Measurements from ENCODE around the gene C22orf23. TPM values are rescaled to one million over a fixed set of nuclear protein-coding genes. Genes with fewer than 3 reads are reported as not detected.

The C22orf23 gene
- polyA plus RNA-seq, 1 donor (not counting 4 experiments of a cell fraction or from before 2014, with no cell fraction given) = not detected

DNA sequence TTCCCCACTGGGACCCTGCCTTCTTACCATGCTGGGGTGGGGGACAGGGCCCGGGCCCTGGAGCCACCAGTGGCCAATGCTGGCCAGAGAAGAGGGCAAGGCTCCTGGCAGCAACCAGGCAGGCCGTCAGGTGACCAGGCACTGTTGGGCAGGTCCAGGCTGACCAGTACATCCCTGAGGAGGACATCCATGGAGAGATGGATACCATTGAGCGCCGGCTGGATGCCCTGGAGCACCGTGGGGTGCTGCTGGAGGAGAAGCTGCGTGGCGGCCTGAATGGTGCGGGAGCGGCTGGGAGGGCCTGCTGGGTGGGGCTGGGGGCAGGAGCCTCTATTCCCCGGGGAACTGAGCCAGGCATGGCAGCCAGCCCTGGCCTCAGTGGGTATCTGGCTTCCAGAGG lies 21.0 kb downstream of the C22orf23 start:
- Histone ChIP-seq H2AFZ (ENCODE audit: control insufficient read depth, low read length) (no peak overlapping the region), H3K36me3 (ENCODE audit: control insufficient read depth in 2 of 2, extremely low read depth in 1 of 2, insufficient read depth in 2 of 2, low read length in 2 of 2) (peaks cover 46 to 55% of the 10 kb centered on the region in 2 experiments), H3K79me2 (ENCODE audit: control insufficient read depth, insufficient read depth, low read length) (peaks cover 32% of the 10 kb centered on the region), H3K27ac (ENCODE audit: control insufficient read depth, insufficient read depth, low read length) (no peak overlapping the region), H3K9me1 (ENCODE audit: control insufficient read depth, extremely low read depth, insufficient read depth, low read length) (peaks cover 5% of the 10 kb centered on the region), H3K4me1 (ENCODE audit: control insufficient read depth, extremely low read depth, insufficient read depth, low read length) (peaks cover 21% of the 10 kb centered on the region), H3K4me3 (ENCODE audit: control insufficient read depth in 2 of 3, extremely low read depth in 1 of 3, insufficient read depth in 2 of 3, low read depth in 1 of 3, low read length in 3 of 3) (no peak overlapping the region), H3K4me2 (ENCODE audit: control insufficient read depth, extremely low read depth, insufficient read depth, low read depth, low read length) (no peak overlapping the region), H4K20me1 (ENCODE audit: control insufficient read depth, extremely low read depth, insufficient read depth, low read length) (peaks cover 39% of the 10 kb centered on the region), H3K9me3 (ENCODE audit: control insufficient read depth, low read depth, low read length) (no peaks in the 10 kb centered on the region), H3K9ac (ENCODE audit: control insufficient read depth, extremely low read depth, insufficient read depth, low read length) (no peak overlapping the region), H3K27me3 (ENCODE audit: control insufficient read depth, extremely low read depth, insufficient read depth, low read length) (no peaks in the 10 kb centered on the region)
- DNase-seq (ENCODE audit: low read depth, low spot score) = no peak
- FAIRE-seq = no peak
- TF ChIP-seq EZH2 (IDR thresholded peaks at IDR 0.05; ENCODE audit: low read length) = no peak
- TF ChIP-seq, protein P1, sequence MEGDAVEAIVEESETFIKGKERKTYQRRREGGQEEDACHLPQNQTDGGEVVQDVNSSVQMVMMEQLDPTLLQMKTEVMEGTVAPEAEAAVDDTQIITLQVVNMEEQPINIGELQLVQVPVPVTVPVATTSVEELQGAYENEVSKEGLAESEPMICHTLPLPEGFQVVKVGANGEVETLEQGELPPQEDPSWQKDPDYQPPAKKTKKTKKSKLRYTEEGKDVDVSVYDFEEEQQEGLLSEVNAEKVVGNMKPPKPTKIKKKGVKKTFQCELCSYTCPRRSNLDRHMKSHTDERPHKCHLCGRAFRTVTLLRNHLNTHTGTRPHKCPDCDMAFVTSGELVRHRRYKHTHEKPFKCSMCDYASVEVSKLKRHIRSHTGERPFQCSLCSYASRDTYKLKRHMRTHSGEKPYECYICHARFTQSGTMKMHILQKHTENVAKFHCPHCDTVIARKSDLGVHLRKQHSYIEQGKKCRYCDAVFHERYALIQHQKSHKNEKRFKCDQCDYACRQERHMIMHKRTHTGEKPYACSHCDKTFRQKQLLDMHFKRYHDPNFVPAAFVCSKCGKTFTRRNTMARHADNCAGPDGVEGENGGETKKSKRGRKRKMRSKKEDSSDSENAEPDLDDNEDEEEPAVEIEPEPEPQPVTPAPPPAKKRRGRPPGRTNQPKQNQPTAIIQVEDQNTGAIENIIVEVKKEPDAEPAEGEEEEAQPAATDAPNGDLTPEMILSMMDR (optimal IDR thresholded peaks at IDR 0.05 in 1 of 3, IDR thresholded peaks at IDR 0.05 in 1 of 3, conservative IDR thresholded peaks at IDR 0.05 in 1 of 3; ENCODE audit: extremely low read depth in 1 of 3, insufficient read depth in 2 of 3, low read length in 3 of 3) = no peak
- dilution Hi-C loops (cut with MboI; ENCODE audit: extremely low pct_ligation_motif_present, low sequenced_read_pairs) = no loop called here

DNA sequence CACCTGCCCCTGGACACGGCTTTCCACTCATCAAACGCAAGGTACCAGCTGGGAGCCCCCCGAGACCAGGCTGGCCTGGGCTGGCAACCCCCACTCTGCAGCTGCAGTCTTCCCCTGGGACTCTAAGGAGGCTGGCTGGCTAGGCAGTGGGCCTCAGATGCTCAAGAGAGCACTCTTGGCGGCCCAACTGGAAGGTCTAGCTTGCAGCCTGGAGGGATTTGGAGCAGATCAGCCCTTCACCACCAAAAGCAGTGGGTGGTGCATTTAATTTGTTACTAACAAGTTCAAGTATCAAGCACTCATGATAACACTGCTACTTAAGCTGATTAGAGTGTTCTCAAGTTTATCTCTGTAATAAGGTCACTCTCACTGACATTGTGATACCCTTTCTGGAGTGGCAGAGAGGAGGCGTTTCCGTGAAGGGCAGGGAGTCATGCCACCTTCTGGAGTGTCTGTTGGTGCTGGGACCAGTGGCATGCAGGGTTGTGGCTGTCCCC lies 21.5 kb downstream of the C22orf23 start:
- Histone ChIP-seq H3K79me2 (ENCODE audit: control insufficient read depth, insufficient read depth, low read length) (peaks cover 36% of the 10 kb centered on the region), H3K4me2 (ENCODE audit: control insufficient read depth, extremely low read depth, insufficient read depth, low read depth, low read length) (no peak overlapping the region)

More for the DNA sequence above, 21.5 kb downstream of the C22orf23 start:
- H3K27ac ChIP-seq (ENCODE audit: control insufficient read depth, insufficient read depth, low read length) = no peak overlapping the region
- no peak for FAIRE-seq
- H3K4me1 ChIP-seq (ENCODE audit: control insufficient read depth, extremely low read depth, insufficient read depth, low read length) = peaks cover 21% of the 10 kb centered on the region
- no peaks in the 10 kb centered on the region for H3K9me3 ChIP-seq (ENCODE audit: control insufficient read depth, low read depth, low read length)
- H3K4me3 ChIP-seq (ENCODE audit: control insufficient read depth in 2 of 3, extremely low read depth in 1 of 3, insufficient read depth in 2 of 3, low read depth in 1 of 3, low read length in 3 of 3) = no peak overlapping the region
- dilution Hi-C loops (cut with MboI; ENCODE audit: extremely low pct_ligation_motif_present, low sequenced_read_pairs) = no loop called here
- peaks cover 5% of the 10 kb centered on the region for H3K9me1 ChIP-seq (ENCODE audit: control insufficient read depth, extremely low read depth, insufficient read depth, low read length)
- no peak for DNase-seq (ENCODE audit: low read depth, low spot score)
- H3K9ac ChIP-seq (ENCODE audit: control insufficient read depth, extremely low read depth, insufficient read depth, low read length) = no peak overlapping the region
- H3K27me3 ChIP-seq (ENCODE audit: control insufficient read depth, extremely low read depth, insufficient read depth, low read length) = no peaks in the 10 kb centered on the region
- peaks cover 39% of the 10 kb centered on the region for H4K20me1 ChIP-seq (ENCODE audit: control insufficient read depth, extremely low read depth, insufficient read depth, low read length)
- peaks cover 48 to 57% of the 10 kb centered on the region in 2 experiments for H3K36me3 ChIP-seq (ENCODE audit: control insufficient read depth in 2 of 2, extremely low read depth in 1 of 2, insufficient read depth in 2 of 2, low read length in 2 of 2)
- TF ChIP-seq EZH2 (IDR thresholded peaks at IDR 0.05; ENCODE audit: low read length) = no peak
- TF ChIP-seq, protein P1 (optimal IDR thresholded peaks at IDR 0.05 in 1 of 3, IDR thresholded peaks at IDR 0.05 in 1 of 3, conservative IDR thresholded peaks at IDR 0.05 in 1 of 3; ENCODE audit: extremely low read depth in 1 of 3, insufficient read depth in 2 of 3, low read length in 3 of 3) = no peak
- no peak overlapping the region for H2AFZ ChIP-seq (ENCODE audit: control insufficient read depth, low read length)
